22Rv1 (cell line): ENCODE data around the gene CLSTN3.
A peak's percentile ranks its signal among the peaks of the same experiment; 100 is the strongest.
"Not testable (repeated sequence)": the region's sequence is repeated elsewhere in the genome, so short reads cannot be mapped to it uniquely, and the experiment has no call there.

Experiments used
- H3K27ac ChIP-seq: fragments of 450-650 bp; 2 replicates; pipeline ENCODE4 v1.5.1; 2017
- ZFX ChIP-seq: fragments of 450-650 bp; IDR thresholded peaks from 2 replicates; pipeline ENCODE4 v1.6.1; 2017; ENCODE audit warnings: antibody characterized with exemption, borderline replicate concordance
- TF ChIP-seq, protein P1 (sequence below): fragments of 450-650 bp; IDR thresholded peaks from 2 replicates; pipeline ENCODE4 v1.5.1; 2017; ENCODE audit warnings: mild to moderate bottlenecking

CLSTN3 gene

DNA sequence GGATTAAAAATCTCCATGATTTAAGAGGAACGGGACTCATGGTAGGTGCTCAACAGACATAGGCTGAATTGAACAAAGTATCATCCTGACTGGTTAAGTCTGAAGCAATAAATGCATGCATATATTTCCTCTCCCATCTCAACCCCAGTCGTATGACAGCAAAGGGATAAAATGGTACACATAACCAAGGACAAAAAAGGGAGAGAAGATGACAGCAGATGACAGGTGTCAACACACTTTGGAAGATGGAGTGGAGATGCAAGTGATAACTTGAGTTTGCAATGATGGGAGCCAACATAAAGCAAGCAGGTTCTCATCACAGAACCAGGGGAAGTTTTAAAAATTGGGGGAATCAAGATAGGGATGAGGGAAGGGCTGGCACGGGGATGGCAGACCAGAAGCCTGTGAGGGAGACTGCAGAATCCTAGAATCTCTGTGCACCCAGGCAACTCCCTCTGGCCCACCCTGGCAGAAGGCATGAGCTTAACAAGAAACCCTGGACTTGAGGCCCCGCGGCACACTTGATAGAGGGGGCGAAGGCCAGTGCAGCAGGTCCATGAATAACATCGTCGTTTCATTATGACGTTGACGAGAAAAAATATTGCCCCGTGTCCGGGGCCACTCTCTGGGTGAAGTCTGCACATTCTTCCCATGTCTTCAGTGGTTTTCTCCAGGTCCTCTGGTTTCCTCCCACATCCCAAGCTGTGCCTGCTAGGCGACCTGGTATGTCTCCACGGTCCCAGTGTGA, 26.2 kb upstream of the CLSTN3 start:
- H3K27ac ChIP-seq: no peak overlapping the region
- TF ChIP-seq ZFX: no peak
- TF ChIP-seq, protein P1, sequence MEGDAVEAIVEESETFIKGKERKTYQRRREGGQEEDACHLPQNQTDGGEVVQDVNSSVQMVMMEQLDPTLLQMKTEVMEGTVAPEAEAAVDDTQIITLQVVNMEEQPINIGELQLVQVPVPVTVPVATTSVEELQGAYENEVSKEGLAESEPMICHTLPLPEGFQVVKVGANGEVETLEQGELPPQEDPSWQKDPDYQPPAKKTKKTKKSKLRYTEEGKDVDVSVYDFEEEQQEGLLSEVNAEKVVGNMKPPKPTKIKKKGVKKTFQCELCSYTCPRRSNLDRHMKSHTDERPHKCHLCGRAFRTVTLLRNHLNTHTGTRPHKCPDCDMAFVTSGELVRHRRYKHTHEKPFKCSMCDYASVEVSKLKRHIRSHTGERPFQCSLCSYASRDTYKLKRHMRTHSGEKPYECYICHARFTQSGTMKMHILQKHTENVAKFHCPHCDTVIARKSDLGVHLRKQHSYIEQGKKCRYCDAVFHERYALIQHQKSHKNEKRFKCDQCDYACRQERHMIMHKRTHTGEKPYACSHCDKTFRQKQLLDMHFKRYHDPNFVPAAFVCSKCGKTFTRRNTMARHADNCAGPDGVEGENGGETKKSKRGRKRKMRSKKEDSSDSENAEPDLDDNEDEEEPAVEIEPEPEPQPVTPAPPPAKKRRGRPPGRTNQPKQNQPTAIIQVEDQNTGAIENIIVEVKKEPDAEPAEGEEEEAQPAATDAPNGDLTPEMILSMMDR: no peak

DNA sequence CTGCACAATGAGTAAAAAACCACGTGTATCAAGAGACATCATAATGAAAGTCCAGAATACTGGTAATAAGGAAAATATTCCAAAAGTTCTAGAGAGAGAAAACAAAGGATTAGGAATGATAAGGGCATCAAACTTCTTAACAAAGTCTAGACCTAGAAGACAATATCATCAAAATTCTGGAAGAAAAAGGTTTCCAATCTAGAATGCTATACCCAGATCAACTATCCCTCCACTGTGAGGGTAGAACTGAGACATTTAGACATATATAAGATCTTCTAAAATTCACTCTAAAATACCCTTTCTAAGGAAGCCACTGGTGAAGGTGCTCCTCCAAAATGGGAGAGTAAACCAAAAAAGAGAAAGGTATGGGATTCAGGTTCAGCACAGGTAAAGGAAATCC, 24.1 kb upstream of the CLSTN3 start:
- H3K27ac ChIP-seq: no peak overlapping the region
- TF ChIP-seq ZFX: no peak
- TF ChIP-seq, protein P1: no peak

DNA sequence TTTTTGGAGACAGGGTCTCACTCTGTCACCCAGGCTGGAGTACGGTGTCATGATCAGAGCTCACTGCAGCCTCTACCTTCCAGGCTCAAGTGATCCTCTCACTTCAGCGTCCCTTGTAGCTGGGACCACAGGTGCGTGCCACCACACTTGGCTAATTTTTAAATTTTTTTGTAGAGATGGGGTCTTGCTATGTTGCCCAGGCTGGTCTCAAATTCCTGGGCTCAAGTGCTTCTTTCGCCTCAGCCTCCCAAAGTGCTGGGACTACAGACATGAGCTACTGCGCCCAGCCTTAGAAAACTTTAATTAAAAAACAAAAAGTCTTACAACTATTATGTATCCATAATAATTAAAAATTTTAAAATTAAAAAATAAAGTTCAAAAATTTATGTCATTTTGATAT, 23.0 kb upstream of the CLSTN3 start:
- not testable (repeated sequence) for H3K27ac ChIP-seq

DNA sequence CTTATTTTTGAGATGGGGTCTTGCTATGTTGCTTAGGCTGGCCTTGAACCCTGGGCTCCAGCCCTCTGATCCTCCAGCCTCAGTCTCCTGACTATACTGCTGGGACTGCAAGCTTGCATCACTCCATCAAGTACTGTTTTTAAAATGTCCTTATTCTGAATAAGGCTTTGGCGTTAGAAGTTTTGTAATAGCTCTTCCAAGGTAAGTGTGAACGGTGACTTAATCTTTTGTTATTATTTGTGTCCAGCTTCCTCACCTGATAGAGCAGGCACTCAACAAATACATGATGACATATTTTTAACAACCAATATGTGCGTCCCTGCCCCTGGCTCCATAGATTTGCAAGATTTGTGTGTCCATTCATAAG, 22.6 kb upstream of the CLSTN3 start:
- no peak for TF ChIP-seq ZFX
- TF ChIP-seq, protein P1: no peak
- no peak overlapping the region for H3K27ac ChIP-seq

DNA sequence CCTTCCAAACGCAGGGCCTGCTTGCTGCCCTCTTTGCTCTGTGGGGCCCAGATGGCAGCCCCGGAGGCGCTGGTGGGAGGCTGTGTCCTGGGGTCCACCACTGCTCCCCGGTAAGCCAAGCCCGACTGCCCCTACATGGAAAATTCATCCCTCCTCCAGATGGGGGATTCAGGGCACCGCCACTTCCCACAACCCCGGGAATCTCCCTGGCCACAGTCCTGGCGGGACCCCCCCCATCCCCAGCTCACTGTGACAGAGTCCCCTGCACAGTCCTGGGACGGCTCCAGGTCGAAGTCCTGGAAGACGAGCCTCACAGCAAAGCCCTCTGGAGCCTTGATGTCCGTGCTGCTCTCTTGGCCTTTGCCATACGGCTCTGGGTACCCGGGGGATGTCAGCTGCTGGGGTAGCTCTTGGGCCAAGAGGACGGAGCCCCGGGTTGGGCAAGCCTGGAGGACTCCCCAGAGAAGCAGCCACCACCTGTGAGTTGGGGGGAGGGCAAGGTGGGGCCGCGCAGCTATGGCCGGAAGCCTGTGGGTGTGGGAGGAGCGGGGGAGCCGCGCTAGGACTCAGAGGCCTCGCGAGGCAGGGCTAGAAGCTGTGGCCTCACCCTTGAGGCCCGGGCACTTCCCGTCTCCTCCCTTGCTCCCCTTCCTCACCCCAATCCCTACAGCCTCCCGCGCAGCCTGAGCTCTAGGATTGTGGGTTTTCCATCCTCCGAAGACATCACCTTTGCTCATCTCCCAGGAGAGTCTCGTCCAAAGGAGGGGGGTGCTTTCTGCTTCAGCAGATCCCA, 22.0 kb upstream of the CLSTN3 start:
- H3K27ac ChIP-seq: no peak overlapping the region
- TF ChIP-seq ZFX: no peak

DNA sequence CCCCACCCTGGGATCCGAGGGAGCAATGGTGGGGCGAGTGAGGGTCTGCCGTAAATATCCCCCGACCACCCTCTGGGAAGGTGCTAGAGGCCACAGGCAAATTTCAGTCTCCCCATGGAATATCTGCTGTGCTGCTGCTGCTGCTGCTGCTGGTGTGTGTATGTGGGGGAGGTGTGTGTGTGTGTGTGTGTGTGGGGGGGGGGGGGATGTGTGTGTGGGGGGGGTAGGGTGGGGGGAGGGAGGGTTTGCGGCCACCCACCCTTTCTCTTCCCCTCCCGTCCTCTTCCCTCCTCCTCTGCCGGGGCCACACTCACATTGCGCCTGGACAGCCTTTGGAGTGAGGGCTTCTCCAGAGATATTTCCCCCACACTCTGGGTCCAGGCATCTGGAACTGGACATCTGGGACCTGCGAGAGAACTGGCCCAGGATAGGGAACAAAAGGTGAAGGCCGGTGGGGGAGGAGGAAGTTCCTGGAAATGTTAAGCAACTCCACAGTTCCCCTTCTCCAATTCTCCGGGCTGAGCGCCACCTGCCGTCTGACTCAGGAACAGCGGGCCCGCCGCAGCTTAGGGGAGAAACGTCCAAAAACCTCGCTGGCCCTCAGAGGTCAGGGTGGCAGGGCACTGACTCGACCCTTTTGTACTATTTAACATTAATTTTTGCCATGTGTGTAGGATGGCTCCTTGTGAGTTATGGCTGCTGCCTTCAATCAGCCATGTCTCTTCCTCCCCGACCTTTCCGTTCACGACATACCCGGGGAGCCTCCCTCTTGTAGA, 21.2 kb upstream of the CLSTN3 start, which contains the start of gene C1RL:
TSS of gene C1RL (minus strand) at position 419 of the 776 bp plus-strand sequence. CDS start at position 385, 34 bp downstream.
- TF ChIP-seq, protein P1: peak; percentile 98
- TF ChIP-seq ZFX: no peak
- no peak within 1 kb of the TSS for H3K27ac ChIP-seq

DNA sequence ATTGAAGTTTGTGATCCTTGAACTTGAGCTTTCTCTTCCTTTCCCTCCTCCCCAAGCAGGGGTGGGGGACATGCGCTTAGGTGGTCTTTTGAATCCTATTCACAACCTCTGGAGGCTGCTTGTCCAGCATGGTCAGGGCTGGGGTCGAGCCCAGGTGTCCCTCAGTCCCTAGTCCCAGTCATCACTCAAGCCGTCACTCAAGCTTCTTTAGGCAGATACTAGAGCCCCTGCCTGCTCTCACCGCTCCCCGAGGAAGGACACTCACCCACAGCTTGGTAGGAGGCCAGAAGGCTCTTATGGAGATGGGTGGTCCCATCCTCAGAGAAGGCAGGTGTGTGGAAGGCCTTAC, 20.6 kb upstream of the CLSTN3 start:
- TF ChIP-seq, protein P1: 0 out of 2 replicates have a peak, but pooled peaks have one; percentile 42
- no peak for TF ChIP-seq ZFX
- no peak overlapping the region for H3K27ac ChIP-seq

DNA sequence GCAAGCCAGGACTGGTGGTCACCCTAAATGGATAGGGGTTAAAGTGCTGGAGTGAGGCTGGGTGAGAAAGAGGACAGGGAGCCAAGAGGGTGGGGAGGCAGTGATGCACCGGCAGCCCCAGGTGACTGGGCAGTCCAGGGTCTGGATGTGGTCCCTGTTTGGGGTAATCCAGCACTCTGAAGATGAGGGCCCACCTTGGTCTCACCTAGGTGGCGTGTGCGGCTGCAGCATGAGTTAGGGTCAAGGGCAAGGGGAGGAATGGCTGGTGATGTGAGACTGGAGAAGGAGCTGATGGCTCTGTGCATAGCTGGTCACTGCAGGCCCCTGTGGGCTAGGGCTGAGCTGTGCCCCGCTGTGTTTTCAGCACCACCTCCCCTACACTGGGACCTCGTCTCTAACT, 19.5 kb upstream of the CLSTN3 start:
- no peak overlapping the region for H3K27ac ChIP-seq
- TF ChIP-seq, protein P1: no peak
- TF ChIP-seq ZFX: no peak
